GM11168 (cell line): Measurements from ENCODE around the gene ZEB2.

Experiments used
- in situ Hi-C: fragments of 300-500 bp; cut with MboI; formaldehyde crosslinking; loops from one replicate; pipeline ENCODE4 v1.12.0; 2022; ENCODE audit warnings: low sequenced_read_pairs; ENCODE audit not compliant: unreplicated experiment

The ZEB2 gene

GRCh38 chr2:144530596-144530995 lies 10.7 kb upstream of the ZEB2 start:
- in situ Hi-C loops: no loop called here

GRCh38 chr2:144529841-144530240 lies 9.9 kb upstream of the ZEB2 start:
- in situ Hi-C loops: no loop called here

GRCh38 chr2:144528108-144528507 lies 8.2 kb upstream of the ZEB2 start:
- in situ Hi-C loops: no loop called here

- in situ Hi-C loops: no loop called here
Measured at GRCh38 chr2:144526831-144527230, 6.9 kb upstream of the ZEB2 start.

- in situ Hi-C loops: no loop called here
Measured at GRCh38 chr2:144524118-144525009, 4.4 kb upstream of the ZEB2 start.

- in situ Hi-C loops: no loop called here
Measured at GRCh38 chr2:144523596-144524117, 3.7 kb upstream of the ZEB2 start.

- in situ Hi-C loops: no loop called here
Measured at GRCh38 chr2:144522897-144523595, 3.1 kb upstream of the ZEB2 start.

- in situ Hi-C loops: no loop called here
Measured at GRCh38 chr2:144522176-144522896, 2.4 kb upstream of the ZEB2 start.

- in situ Hi-C loops: no loop called here
Measured at GRCh38 chr2:144521686-144522085, 1.8 kb upstream of the ZEB2 start.

GRCh38 chr2:144520756-144521487 lies 1.0 kb upstream of the ZEB2 start:
- in situ Hi-C loops: no loop called here

GRCh38 chr2:144519597-144519933 lies 354 bp downstream of the ZEB2 start:
- in situ Hi-C loops: no loop called here

GRCh38 chr2:144518748-144519596 lies 947 bp downstream of the ZEB2 start:
- in situ Hi-C loops: no loop called here

- in situ Hi-C loops: no loop called here
Measured at GRCh38 chr2:144517866-144518747, 1.8 kb downstream of the ZEB2 start.

- in situ Hi-C loops: no loop called here
Measured at GRCh38 chr2:144516981-144517865, 2.7 kb downstream of the ZEB2 start.

- in situ Hi-C loops: no loop called here
Measured at GRCh38 chr2:144516411-144516980, 3.4 kb downstream of the ZEB2 start.

- in situ Hi-C loops: no loop called here
Measured at GRCh38 chr2:144515696-144516410, 4.1 kb downstream of the ZEB2 start.
